ENCODE measurements around the gene C12orf75.

Gene C12orf75

DNA sequence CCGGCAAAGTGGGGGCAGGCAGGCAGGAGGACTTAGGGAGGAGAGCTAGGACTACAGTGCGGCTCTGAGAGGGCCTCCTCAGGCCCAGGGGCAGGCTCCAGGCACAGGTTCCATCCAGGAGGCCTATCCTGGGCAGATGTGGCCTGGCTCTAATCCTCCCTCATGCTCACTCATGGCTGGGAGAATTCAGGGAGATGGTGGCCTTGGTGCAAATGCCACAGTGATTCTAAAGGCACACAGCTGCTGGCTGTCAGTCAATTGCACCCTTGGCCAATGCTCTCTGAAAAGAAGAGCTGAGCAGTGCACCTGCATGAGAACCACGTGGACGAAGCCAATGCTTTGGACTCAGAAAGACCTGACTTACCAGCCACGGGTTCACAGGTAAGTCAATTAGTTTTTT lies 89.6 kb downstream of the C12orf75 start:
- DNase-seq, result no peak

DNA sequence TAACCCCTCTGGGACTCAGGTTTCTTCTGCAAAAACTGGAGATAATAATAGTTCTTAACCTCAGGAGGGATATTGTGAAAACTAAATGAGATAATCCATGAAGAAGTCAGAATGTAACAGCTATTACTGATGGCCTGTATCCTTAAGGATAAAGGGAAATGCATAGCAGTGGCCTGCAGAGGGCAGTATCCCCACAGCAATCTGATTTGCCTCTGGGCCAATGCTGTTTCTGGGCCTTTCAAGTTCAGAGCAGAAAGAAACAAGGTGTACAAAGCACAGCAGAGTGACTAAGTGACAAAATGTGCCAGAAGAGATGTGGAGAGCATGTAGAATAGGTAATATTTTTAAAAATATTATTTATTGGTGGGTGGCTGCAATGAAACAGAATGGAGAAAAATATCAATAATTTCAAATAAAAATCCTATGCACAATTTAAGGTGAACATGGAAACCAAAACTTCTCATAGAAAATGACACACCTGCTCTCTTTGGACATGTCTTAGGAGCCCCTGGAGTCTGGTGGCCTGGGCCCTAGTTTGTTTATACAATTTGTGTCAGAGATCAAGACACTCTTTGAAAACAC lies 90.3 kb downstream of the C12orf75 start:
- peak; percentile 54 for DNase-seq

Data from activated gamma-delta T cell treated with Interleukin-2 at 50 U/mL for 16 hours (primary cell).